HepG2 (cell line): ENCODE data around the gene ALB. TPM values are rescaled to one million over a fixed set of nuclear protein-coding genes. Genes with fewer than 3 reads are reported as not detected.

Experiments used
- ATAC-seq: fragments of 200-7000 bp; cut with Tn5 transposase; 3 replicates; pipeline ENCODE4 v1.9.1; 2020; ENCODE audit warnings: mild to moderate bottlenecking, moderate library complexity
- BruUV-seq: library from RNA; stranded (reverse); fragments of 400-500 nt; replicated peaks from 2 replicates; lab custom pipeline; 2021; lab: Mats Ljungman, UMichigan
- CTCF ChIA-PET: fragments of 300-600 bp; formaldehyde crosslinking; extraction: SDS; loops from one replicate; lab custom pipeline; 2021; ENCODE audit warnings: low total read pairs, inconsistent platforms, low intra/inter-chr PET ratio; lab: Yijun Ruan, JAX
- POLR2A ChIA-PET: fragments of 350-600 bp; sonication (Branson Sonifier 250); formaldehyde crosslinking; loops from one replicate; lab custom pipeline; 2020; ENCODE audit warnings: antibody characterized with exemption, inconsistent platforms; lab: Yijun Ruan, JAX
- DNase-seq: peaks from one replicate; pipeline ENCODE4 v3.0.0-alpha.2; 2015; ENCODE audit warnings: low spot score
- FAIRE-seq: peaks from 3 replicates; lab custom pipeline; 2011; peaks lifted over from hg19 to GRCh38; lab: Jason Lieb, UNC
- H2AFZ ChIP-seq: one replicate; pipeline ENCODE4 v1.6.1; 2011; ENCODE audit warnings: low read length, inconsistent platforms
- H3K27ac ChIP-seq: fragments of 300-600 bp; 3 replicates; pipeline ENCODE4 v1.8.0; 2011; ENCODE audit warnings: mixed run types, mild to moderate bottlenecking, mixed read lengths, low read length, inconsistent platforms; ENCODE audit not compliant: insufficient read depth; ENCODE audit errors: extremely low read length
- H3K27me3 ChIP-seq, 2 experiments: fragments of 200-600 bp in 1 of 2; 2 replicates in 1 of 2; 3 replicates in 1 of 2; pipeline versions ENCODE4 v1.6.0 to v1.8.0; 2011; ENCODE audit warnings: low read length in 2 of 2, mild to moderate bottlenecking in 2 of 2, moderate library complexity in 2 of 2, inconsistent platforms in 1 of 2; ENCODE audit not compliant: insufficient read depth in 2 of 2, control insufficient read depth in 1 of 2
- H3K36me3 ChIP-seq, 2 experiments: fragments of 200-600 bp in 1 of 2; replicated peaks in 1 of 2; 2 replicates in 1 of 2; 3 replicates in 1 of 2; pipeline versions ENCODE4 v1.5.1 to v1.8.0; 2011; ENCODE audit warnings: low read length in 2 of 2, inconsistent platforms in 1 of 2; ENCODE audit not compliant: insufficient read depth in 2 of 2, control insufficient read depth in 1 of 2
- H3K4me1 ChIP-seq: 2 replicates; pipeline ENCODE4 v1.5.1; 2012; ENCODE audit warnings: low read length, inconsistent platforms; ENCODE audit not compliant: insufficient read depth
- H3K4me2 ChIP-seq: 2 replicates; pipeline ENCODE4 v1.6.0; 2011; ENCODE audit warnings: low read depth, low read length, inconsistent platforms
- H3K4me3 ChIP-seq, 3 experiments: fragments of 200-600 bp in 1 of 3; sonication (generic), shearing (Covaris generic) in 1 of 3; replicated peaks in 1 of 3; 2 replicates each; pipeline ENCODE4 v1.5.1; 2011 to 2016; ENCODE audit warnings: low read length in 3 of 3, inconsistent platforms in 2 of 3, low read depth in 2 of 3, mild to moderate bottlenecking in 2 of 3, control low read depth in 1 of 3, mixed read lengths in 1 of 3; ENCODE audit not compliant: insufficient read depth in 1 of 3
- H3K79me2 ChIP-seq: one replicate; pipeline ENCODE4 v1.6.1; 2011; ENCODE audit warnings: low read length, inconsistent platforms; ENCODE audit not compliant: insufficient read depth
- H3K9ac ChIP-seq: 2 replicates; pipeline ENCODE4 v1.6.0; 2011; ENCODE audit warnings: mild to moderate bottlenecking, low read depth, low read length, inconsistent platforms; ENCODE audit not compliant: insufficient read depth
- H3K9me3 ChIP-seq: 2 replicates; pipeline ENCODE4 v1.5.1; 2012; ENCODE audit warnings: mild to moderate bottlenecking, low read length
- H4K20me1 ChIP-seq: 2 replicates; pipeline ENCODE4 v1.6.0; 2011; ENCODE audit warnings: inconsistent platforms, mild to moderate bottlenecking, low read length, moderate library complexity; ENCODE audit not compliant: insufficient read depth
- AFF4 ChIP-seq: sonication (generic); formaldehyde crosslinking; IDR thresholded peaks from 2 replicates; pipeline ENCODE4 v1.4.0; 2020; ENCODE audit warnings: missing genetic modification reagents
- BORCS8-MEF2B ChIP-seq: sonication (generic); formaldehyde crosslinking; IDR thresholded peaks from 2 replicates; pipeline ENCODE4 v1.8.0; 2022; ENCODE audit warnings: mild to moderate bottlenecking, missing genetic modification reagents
- CEBPG ChIP-seq: IDR thresholded peaks from 2 replicates; pipeline ENCODE4 v1.6.1; 2016
- HDAC1 ChIP-seq: sonication (generic); formaldehyde crosslinking; IDR thresholded peaks from 2 replicates; pipeline ENCODE4 v1.5.1; 2020; ENCODE audit warnings: mild to moderate bottlenecking, missing genetic modification reagents
- KLF9 ChIP-seq: IDR thresholded peaks from 2 replicates; pipeline ENCODE4 v1.6.1; 2016; ENCODE audit warnings: low read depth
- MLX ChIP-seq: IDR thresholded peaks from 2 replicates; pipeline ENCODE4 v1.6.1; 2016
- NCOA1 ChIP-seq: sonication (generic); formaldehyde crosslinking; IDR thresholded peaks from 2 replicates; pipeline ENCODE4 v1.9.0; 2021; ENCODE audit warnings: missing genetic modification reagents
- NR2F6 ChIP-seq, 2 experiments: IDR thresholded peaks; 2 replicates each; pipeline ENCODE4 v1.6.1; 2016; ENCODE audit warnings: antibody characterized with exemption in 1 of 2, mild to moderate bottlenecking in 1 of 2
- PRPF4 ChIP-seq: fragments of 200-400 bp; formaldehyde crosslinking; IDR thresholded peaks from 2 replicates; pipeline ENCODE4 v1.6.1; 2016; ENCODE audit warnings: low read length, low read depth; ENCODE audit not compliant: poor library complexity, severe bottlenecking
- SAP130 ChIP-seq: IDR thresholded peaks from 2 replicates; pipeline ENCODE4 v1.6.1; 2016; ENCODE audit warnings: low read depth
- SIX4 ChIP-seq: sonication (generic); formaldehyde crosslinking; IDR thresholded peaks from 2 replicates; pipeline ENCODE4 v1.4.0; 2020; ENCODE audit warnings: missing genetic modification reagents
- SOX13 ChIP-seq, 3 experiments: fragments of 450-650 bp in 1 of 3; sonication (generic) in 1 of 3; formaldehyde crosslinking in 1 of 3; IDR thresholded peaks in 2 of 3; conservative IDR thresholded peaks in 1 of 3; 2 replicates each; pipeline versions ENCODE4 v1.5.0 to v1.6.1; 2016 to 2020; ENCODE audit warnings: antibody characterized with exemption in 1 of 3, mild to moderate bottlenecking in 1 of 3, missing compliant biosample characterization in 1 of 3, missing genetic modification reagents in 1 of 3, moderate library complexity in 1 of 3
- STAG1 ChIP-seq: sonication (generic); formaldehyde crosslinking; IDR thresholded peaks from 2 replicates; pipeline ENCODE4 v1.4.0; 2020; ENCODE audit warnings: missing genetic modification reagents
- WIZ ChIP-seq: sonication (generic); formaldehyde crosslinking; IDR thresholded peaks from 2 replicates; pipeline ENCODE4 v1.5.1; 2020; ENCODE audit warnings: mild to moderate bottlenecking, missing genetic modification reagents
- ZBTB38 ChIP-seq: sonication (generic); formaldehyde crosslinking; IDR thresholded peaks from 2 replicates; pipeline ENCODE4 v1.5.1; 2020; ENCODE audit warnings: mild to moderate bottlenecking, missing genetic modification reagents
- ZNF253 ChIP-seq: sonication (generic); formaldehyde crosslinking; IDR thresholded peaks from 2 replicates; pipeline ENCODE4 v1.8.0; 2022; ENCODE audit warnings: mild to moderate bottlenecking, missing genetic modification reagents, borderline replicate concordance
- ZNF616 ChIP-seq: sonication (generic); formaldehyde crosslinking; IDR thresholded peaks from 2 replicates; pipeline ENCODE4 v1.5.0; 2020; ENCODE audit warnings: low read depth, mild to moderate bottlenecking, missing genetic modification reagents
- ZNF749 ChIP-seq: sonication (generic); formaldehyde crosslinking; IDR thresholded peaks from 2 replicates; pipeline ENCODE4 v1.8.0; 2022; ENCODE audit warnings: mild to moderate bottlenecking, missing genetic modification reagents, moderate library complexity, borderline replicate concordance
- ZNF777 ChIP-seq: sonication (generic); formaldehyde crosslinking; IDR thresholded peaks from 2 replicates; pipeline ENCODE4 v1.4.0; 2020; ENCODE audit warnings: missing genetic modification reagents
- ZNF879 ChIP-seq: sonication (generic); formaldehyde crosslinking; IDR thresholded peaks from 2 replicates; pipeline ENCODE4 v1.8.1; 2023; ENCODE audit warnings: missing genetic modification reagents
- WGBS: methylation state at CpG from one replicate; pipeline ENCODE4 v1.1.6; 2017; ENCODE audit warnings: low lambda C conversion rate; 5-methylcytosine and 5-hydroxymethylcytosine counted together
- in situ Hi-C: cut with HindIII; loops from 2 replicates; pipeline ENCODE4 v1.10.0; 2017; ENCODE audit warnings: low pct_unique_long_range_greater_than_20kb; ENCODE audit not compliant: extremely low pct_ligation_motif_present
- intact Hi-C: fragments of 100-400 bp; cut with micrococcal nuclease; formaldehyde crosslinking; loops from one replicate; pipeline ENCODE4 v1.10.0; 2022; ENCODE audit not compliant: unreplicated experiment
- polyA plus RNA-seq, 8 experiments: library from polyadenylated mRNA; depleted of rRNA in 3 of 8; stranded (reverse) in 7 of 8; unstranded in 1 of 8; fragments of >200 nt; fragmentation: Illumina TruSeq in 4 of 8; extraction: Trizol in 4 of 8; gene quantifications; 2 replicates each; pipeline versions ENCODE4 v1.2.1 to v1.2.3, GENCODE V29; 2011 to 2016; ENCODE audit warnings: low read depth in 4 of 8, missing spikeins in 1 of 8, mixed read lengths in 1 of 8; ENCODE audit not compliant: insufficient read depth in 1 of 8
- total RNA-seq, 5 experiments: library from RNA; depleted of rRNA; stranded (reverse); fragments of >200 nt; fragmentation: Illumina TruSeq; extraction: Trizol; gene quantifications; 2 replicates each; pipeline ENCODE4 v1.2.3, GENCODE V29; 2016; ENCODE audit warnings: low read depth in 1 of 5
- TF ChIP-seq, protein P1 (sequence below): sonication (generic); formaldehyde crosslinking; conservative IDR thresholded peaks from 2 replicates; pipeline ENCODE4 v1.8.1; 2023; ENCODE audit warnings: missing genetic modification reagents

The ALB gene
- total and polyA plus RNA-seq, 2 of the 13 experiments (the other 11 are each of a cell fraction or from before 2014, with no cell fraction given) = 22,259 to 22,625 TPM

GRCh38 chr4:73388887-73389286, 15.2 kb upstream of the ALB start:
- FAIRE-seq = peak; percentile 15
- H3K9me3 ChIP-seq = no peaks in the 10 kb centered on the region
- H3K79me2 ChIP-seq = no peaks in the 10 kb centered on the region
- intact Hi-C loops = loop anchor here (5.0 kb wide), 1 partner anchor 42 kb away; no protein-coding TSS in a partner anchor
- peak overlapping the region in 1 of 3 experiments; percentile 5; a peak in 1 of 6 replicates for H3K4me3 ChIP-seq
- peak; percentile 85 for DNase-seq
- peaks cover 90% of the 10 kb centered on the region for H3K4me1 ChIP-seq
- peak; percentile 97 for ATAC-seq
- in situ Hi-C loops = no loop called here
- H4K20me1 ChIP-seq = no peaks in the 10 kb centered on the region
- no peak overlapping the region; the same call in 1 of the 2 replicates for H3K9ac ChIP-seq
- no TSS peak for BruUV-seq
- peak overlapping the region; percentile 32 for H3K4me2 ChIP-seq
- ChIA-PET CTCF (no interaction called here), POLR2A (no interaction called here)
- H3K27me3 ChIP-seq = no peaks in the 10 kb centered on the region
- WGBS = 8% methylated on average over 1 of the region's 1 CpG
- peak overlapping the region; percentile 68 for H3K27ac ChIP-seq
- H3K36me3 ChIP-seq = no peaks in the 10 kb centered on the region
- H2AFZ ChIP-seq = no peak overlapping the region
- TF ChIP-seq SOX13 (IDR thresholded peaks at IDR 0.05) (no peak; the same call in 1 of the 2 replicates), SOX13 (CRISPR knock-in tag; conservative IDR thresholded peaks at IDR 0.05 in 1 of 2, IDR thresholded peaks at IDR 0.05 in 1 of 2) (peak in 1 of 2 experiments; percentile 86; a peak in 2 of 4 replicates), WIZ (CRISPR knock-in tag) (no peak), CEBPG (peak; percentile 67), ZNF879 (CRISPR knock-in tag) (no peak), HDAC1 (peak; percentile 36; the same call in 1 of the 2 replicates), ZBTB38 (CRISPR knock-in tag) (no peak), AFF4 (CRISPR knock-in tag) (no peak), ZNF777 (CRISPR knock-in tag) (no peak), STAG1 (CRISPR knock-in tag) (peak; percentile 6; the same call in 1 of the 2 replicates), NR2F6 (IDR thresholded peaks at IDR 0.05) (peak; percentile 91), NR2F6 (CRISPR knock-in tag; IDR thresholded peaks at IDR 0.05) (peak; percentile 82), NCOA1 (CRISPR knock-in tag) (no peak), ZNF749 (CRISPR knock-in tag) (no peak), SAP130 (peak; percentile 51), MLX (CRISPR knock-in tag) (peak; percentile 21; the same call in 1 of the 2 replicates), BORCS8-MEF2B (no peak), SIX4 (CRISPR knock-in tag) (0 out of 2 replicates have a peak, but pooled peaks have one; percentile 42), ZNF616 (CRISPR knock-in tag) (no peak), KLF9 (CRISPR knock-in tag) (no peak), ZNF253 (no peak), PRPF4 (no peak)
- TF ChIP-seq, protein P1, sequence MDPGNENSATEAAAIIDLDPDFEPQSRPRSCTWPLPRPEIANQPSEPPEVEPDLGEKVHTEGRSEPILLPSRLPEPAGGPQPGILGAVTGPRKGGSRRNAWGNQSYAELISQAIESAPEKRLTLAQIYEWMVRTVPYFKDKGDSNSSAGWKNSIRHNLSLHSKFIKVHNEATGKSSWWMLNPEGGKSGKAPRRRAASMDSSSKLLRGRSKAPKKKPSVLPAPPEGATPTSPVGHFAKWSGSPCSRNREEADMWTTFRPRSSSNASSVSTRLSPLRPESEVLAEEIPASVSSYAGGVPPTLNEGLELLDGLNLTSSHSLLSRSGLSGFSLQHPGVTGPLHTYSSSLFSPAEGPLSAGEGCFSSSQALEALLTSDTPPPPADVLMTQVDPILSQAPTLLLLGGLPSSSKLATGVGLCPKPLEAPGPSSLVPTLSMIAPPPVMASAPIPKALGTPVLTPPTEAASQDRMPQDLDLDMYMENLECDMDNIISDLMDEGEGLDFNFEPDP (CRISPR knock-in tag) = no peak
